Muscle of arm (tissue), 14 donors: Measurements from ENCODE around the gene CTTN. TPM values are rescaled to one million over a fixed set of nuclear protein-coding genes. Genes with fewer than 3 reads are reported as not detected.

Experiments used
- DNase-seq: peaks from one replicate; pipeline ENCODE4 v3.0.0-alpha.2; 2013
- long read RNA-seq, 11 donors: transcript quantifications; one replicate each; lab custom pipeline, GENCODE V29; 2026
- polyA plus RNA-seq, 12 donors: library from polyadenylated mRNA; unstranded; fragments of 120-200 nt; gene quantifications; one replicate each; pipeline ENCODE4 v1.2.1, GENCODE V29; 2013; ENCODE audit not compliant: insufficient read length in 12 of 12

Gene CTTN
- polyA plus RNA-seq, result 1,000 to 10,000 TPM in 1 of 12 donors, 100 to 1,000 TPM in 3, 10 to 100 TPM in 8; 81.8 to 1,218 (median 95.0) TPM
- long read RNA-seq, donor 1, partial matches to known transcripts, result 17 of 25 reads
- long read RNA-seq, donor 1, other reads (novel, unspliced or antisense), result 0 of 25 reads
- long read RNA-seq, donor 2, partial matches to known transcripts, result 6 of 11 reads
- long read RNA-seq, donor 2, other reads (novel, unspliced or antisense), result 0 of 11 reads
- long read RNA-seq, donor 3, partial matches to known transcripts, result 5 of 8 reads
- long read RNA-seq, donor 3, other reads (novel, unspliced or antisense), result 0 of 8 reads
- long read RNA-seq, donor 4, partial matches to known transcripts, result 0 of 3 reads
- long read RNA-seq, donor 4, other reads (novel, unspliced or antisense), result 0 of 3 reads
- long read RNA-seq, donor 5, result 0 reads
- long read RNA-seq, donor 6, partial matches to known transcripts, result 6 of 15 reads
- long read RNA-seq, donor 6, other reads (novel, unspliced or antisense), result 0 of 15 reads
- long read RNA-seq, donor 7, partial matches to known transcripts, result 0 of 6 reads
- long read RNA-seq, donor 7, other reads (novel, unspliced or antisense), result 0 of 6 reads
- long read RNA-seq, donor 8, transcript CTTN-202 (17 exons, 3,272 nt), result major isoform, 5 of 18 reads
- long read RNA-seq, donor 8, partial matches to known transcripts, result 5 of 18 reads
- long read RNA-seq, donor 8, other reads (novel, unspliced or antisense), result 0 of 18 reads
- long read RNA-seq, donor 9, partial matches to known transcripts, result 0 of 2 reads
- long read RNA-seq, donor 9, other reads (novel, unspliced or antisense), result 0 of 2 reads
- long read RNA-seq, donor 10, partial matches to known transcripts, result 5 of 9 reads
- long read RNA-seq, donor 10, other reads (novel, unspliced or antisense), result 0 of 9 reads
- long read RNA-seq, donor 11, partial matches to known transcripts, result 0 of 4 reads
- long read RNA-seq, donor 11, other reads (novel, unspliced or antisense), result 0 of 4 reads

DNA sequence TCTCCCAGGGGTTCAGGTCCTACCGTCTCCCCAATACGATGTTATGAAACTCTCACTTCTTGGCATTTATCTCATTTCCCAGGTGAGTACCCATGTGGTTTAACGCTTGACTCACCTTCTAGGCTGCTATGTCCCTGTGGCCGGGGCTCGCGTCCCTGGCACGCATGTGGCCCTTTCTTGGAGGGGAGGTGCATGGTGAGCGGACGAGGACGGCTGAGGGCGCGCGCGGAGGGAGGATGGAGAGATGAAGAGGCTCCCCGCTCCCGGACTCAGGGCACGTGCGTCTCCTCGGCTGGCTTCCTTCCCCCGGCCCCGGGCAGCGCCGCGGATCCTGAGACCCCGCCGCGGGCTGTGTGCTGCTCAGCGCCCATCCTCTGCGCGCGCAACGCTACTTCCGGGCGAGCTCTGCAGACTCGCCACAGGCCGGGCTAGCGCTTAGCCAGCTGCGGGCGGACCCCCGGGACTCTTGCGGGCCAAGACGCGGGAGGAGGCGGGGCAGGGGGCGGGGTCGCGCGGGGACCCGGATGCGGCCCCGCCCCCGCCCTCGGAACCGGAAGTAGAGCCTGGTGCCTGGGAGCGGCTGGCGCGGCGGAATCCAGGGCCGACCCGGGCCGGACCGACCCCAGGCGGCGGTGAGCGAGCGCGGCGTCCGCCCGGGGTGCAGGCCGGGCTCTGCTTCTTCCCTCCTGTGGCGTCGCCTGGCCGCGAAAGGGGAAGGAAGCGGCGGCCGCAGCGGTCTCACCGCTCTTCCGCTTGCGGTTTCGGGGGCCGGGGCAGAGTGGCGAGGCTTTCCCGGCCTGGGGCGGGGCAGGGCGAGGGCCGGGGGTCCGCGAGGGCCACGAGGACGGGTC, at the start of gene CTTN:
Gene CTTN, plus strand, starts transcription at position 547 of the 851 bp plus-strand sequence. CDS start 8,769 bp downstream, outside the sequence.
- DNase-seq, result peak; percentile 77

DNA sequence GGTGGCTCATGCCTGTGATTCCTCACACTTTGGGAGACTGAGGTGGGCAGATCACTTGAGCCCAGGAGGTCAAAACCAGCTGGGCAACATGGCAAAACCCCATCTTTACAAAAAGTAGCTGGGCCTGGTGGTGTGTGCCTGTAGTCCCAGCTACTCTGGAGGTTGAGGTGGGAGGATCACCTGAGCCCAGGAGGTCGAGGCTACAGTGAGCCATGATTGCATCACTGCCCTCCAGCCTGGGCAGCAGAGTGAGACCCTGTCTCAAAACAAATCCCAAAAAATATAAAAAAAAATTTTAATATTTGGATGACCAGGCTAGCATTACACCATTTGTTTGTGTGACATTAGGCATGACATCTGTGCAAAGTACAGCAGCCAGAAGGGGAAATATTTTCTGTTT, 49.7 kb upstream of the CTTN start:
- DNase-seq, result no peak

DNA sequence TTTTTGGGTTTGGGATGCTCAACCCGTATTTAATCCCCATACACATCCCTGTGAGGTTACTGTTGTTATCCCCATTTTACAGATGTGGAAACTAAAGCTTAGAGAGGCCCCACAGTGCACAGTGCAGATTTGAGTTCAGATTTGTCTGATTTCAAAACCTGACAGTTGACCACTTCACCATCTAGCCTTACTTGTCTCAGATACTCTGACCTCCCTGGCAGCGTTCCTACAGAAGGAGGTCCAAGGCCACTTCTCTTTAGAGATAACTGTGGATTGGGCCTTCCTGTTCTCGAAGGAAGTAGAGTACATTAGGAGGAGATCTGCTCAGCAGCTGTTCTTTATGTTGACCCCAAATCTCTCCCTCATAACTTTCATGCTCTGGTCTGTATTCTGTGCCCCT, 46.7 kb upstream of the CTTN start:
- no peak for DNase-seq

DNA sequence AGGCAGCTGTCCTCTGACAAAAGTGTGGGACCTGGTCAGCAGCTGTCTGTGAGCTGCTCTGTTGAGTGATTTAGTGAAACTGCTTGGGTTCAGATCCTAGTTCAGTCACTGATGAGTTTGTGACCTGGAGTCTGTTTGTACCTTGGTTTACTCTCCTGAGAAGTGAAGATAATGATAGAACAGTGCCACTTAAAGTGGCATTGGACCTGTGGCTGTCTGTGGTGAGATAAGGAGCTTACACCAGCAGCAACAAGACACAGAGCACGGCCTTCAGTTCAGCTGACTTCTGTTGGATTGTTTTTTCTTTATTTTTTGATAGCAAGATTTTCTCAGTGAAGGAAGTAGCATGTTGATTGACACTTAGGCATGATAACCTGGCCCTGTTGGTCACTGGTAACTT, 46.2 kb upstream of the CTTN start:
- DNase-seq, result no peak

DNA sequence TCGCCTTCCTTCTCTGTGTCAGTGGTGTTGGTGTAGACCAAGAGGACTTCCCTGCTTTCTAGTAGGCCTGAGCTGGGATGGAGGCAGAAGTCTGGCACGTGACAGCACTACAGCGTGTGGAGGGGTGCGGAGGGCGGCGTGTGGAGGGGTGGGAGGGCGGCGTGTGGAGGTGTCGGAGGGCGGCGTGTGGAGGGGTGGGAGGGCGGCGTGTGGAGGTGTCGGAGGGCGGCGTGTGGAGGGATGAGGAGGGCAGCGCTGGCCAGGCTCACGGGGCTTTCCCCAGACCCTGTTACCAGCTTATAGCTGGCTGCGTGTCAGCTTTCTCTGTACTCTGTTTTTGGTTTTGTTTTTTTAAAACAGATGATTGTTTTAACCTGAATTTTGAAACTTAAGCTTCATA, 45.7 kb upstream of the CTTN start:
- no peak for DNase-seq

DNA sequence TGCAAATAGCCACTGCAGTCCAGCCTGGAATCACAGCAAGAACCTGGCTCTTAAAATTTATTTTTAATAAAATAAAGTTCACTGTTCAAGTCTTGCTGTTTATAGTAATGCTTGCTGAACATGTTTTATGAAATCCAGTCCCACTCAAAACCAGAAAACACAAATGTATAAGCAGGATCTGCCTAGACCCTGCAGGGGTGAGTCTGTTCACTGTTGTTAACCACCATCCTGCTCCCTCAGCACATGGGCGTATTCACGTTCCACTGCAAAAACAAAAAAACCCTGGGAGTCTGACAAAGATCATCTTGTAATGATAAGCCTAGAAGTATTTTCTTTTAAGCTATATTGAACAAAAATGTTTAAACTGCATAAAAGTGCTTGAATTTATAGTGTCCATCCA, 45.0 kb upstream of the CTTN start:
- DNase-seq, result no peak

DNA sequence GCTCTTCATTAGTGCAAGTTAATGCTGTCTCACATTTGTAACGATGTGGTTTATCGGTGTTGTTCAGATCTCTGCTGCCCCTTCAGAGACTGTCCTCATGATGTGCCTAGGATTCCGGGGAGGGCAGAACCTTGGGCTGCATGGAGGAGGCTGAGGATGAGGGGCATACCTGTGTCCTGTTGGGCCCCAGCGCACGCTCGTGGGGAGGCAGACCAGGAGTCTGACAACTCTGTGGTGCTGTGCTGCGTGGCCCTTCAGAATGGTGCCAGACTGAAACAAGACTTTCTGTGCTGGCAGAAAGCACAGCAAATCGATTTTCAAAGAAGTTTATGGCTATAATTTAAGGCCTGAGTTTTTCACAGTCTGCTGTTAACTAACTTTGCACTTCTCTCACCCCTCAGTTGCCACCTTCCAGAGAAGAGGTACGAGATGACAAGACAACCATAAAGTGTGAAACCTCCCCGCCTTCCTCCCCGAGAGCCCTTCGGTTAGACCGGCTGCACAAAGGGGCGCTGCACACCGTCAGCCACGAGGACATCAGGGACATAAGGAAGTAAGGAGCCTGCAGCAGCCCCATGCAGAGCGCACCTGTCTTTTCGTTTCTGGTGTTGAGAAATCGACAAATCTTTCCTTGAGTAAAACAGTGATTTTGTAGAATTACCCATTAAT, 44.3 kb upstream of the CTTN start:
- no peak for DNase-seq

DNA sequence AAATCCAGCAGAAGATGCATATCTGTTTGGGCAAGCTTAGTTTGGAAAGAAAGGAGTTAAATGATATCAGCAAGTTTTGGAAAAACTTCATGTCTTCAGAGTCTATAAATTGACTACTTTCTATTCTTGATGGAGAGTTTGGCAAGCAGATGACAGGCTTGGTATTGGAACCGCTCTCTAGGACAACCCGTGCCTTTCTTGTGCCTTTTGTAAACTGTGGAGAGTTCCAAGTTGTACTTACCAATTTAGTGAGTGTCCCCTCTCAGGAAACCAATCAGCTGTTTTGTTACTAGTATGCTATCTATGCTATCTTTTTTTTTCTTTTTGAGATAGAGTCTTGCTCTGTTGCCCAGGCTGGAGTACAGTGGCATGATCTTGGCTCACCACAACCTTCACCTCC, 43.7 kb upstream of the CTTN start:
- DNase-seq, result no peak

DNA sequence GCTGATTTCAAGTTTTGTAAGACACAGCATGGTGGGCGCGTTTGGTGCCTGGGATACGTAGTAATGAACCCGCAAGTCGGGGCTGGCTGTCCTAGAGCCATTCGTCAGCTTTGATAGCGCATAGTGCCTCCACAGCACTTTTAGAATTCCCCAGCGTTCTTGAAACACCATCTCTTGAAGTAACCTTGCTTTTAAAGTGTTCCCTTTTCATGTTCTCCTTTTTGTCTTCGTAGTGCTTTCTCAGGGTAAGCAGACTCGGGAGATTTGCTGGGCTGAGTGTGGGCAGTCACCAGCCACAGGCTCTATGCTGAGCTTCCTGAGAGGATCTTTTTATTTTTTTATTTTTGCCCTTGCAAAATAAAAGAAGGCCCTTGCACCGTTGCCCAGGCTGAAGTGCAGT, 39.6 kb upstream of the CTTN start:
- DNase-seq, result no peak

DNA sequence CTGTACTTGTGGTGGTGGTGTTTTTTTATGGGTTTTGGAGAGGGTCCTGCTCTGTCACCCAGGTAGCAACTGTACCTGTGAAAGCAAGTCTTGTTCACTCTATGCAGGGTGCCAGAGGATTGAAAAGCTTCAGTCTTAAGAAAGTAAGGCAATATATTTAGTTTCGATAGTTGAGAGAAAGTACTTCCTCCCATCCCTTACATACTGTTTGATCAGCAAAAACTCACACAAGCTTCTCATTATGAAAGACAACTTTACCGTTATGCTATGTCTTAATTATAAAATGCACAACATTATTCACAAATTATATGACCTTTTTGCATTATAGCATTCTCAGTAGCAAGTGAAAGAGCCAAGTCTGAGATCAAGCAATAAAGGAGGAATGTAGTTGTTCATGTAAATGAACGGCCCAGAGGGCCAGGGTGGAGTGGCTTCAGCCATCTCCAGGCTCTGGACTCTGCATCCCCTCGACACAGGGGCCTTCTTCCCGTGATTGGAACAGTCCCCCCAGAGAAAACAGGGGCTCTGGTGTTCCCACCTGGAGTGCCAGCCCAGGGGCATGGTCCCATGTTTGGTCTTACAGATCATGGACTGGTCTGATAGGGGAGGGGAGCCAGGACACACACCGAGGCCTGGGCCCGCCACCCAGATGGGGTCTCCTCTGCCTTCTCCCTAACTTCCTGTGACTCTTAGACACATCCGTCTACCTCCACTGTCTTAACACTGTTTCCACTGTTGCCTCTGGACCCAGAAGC, 38.7 kb upstream of the CTTN start:
- no peak for DNase-seq

DNA sequence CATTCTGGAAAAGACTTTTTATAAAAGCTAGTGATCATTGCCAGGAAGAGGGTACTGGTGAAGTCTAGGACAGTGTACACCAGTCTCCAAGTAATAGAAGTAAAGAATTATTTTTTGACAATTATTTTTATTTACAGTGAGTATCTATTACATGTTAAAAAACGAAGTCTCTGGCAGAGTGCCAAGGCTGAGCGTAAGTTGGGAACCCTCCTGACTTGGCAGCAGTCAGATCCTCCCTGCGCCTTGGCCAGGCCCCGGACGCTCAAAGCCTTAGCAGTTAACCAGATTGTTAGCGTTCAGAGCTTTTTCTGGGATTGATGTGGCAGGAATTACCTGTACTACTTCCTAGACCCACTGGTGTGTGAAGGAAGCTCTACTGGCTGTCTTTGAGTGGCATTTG, 38.1 kb upstream of the CTTN start:
- DNase-seq, result no peak

DNA sequence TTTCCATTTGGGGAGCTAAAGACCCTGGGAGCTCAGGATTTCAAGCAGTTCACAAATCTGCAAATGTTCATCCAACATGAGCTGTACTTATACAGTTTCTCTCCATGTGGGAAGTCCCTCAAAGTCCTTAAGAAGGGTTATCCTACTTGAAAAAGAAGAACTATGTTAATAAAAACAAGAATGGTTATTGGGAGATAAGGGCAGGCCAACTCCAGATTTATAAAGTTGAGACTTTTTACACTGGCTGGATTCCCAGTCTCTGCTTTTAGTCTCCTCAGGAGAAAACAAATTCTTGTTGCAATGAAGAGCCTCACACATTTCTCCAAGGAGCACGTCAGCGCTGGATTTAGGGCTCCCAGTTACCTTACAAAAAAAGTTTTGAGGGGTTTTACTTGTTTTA, 34.2 kb upstream of the CTTN start:
- DNase-seq, result peak; percentile 27

DNA sequence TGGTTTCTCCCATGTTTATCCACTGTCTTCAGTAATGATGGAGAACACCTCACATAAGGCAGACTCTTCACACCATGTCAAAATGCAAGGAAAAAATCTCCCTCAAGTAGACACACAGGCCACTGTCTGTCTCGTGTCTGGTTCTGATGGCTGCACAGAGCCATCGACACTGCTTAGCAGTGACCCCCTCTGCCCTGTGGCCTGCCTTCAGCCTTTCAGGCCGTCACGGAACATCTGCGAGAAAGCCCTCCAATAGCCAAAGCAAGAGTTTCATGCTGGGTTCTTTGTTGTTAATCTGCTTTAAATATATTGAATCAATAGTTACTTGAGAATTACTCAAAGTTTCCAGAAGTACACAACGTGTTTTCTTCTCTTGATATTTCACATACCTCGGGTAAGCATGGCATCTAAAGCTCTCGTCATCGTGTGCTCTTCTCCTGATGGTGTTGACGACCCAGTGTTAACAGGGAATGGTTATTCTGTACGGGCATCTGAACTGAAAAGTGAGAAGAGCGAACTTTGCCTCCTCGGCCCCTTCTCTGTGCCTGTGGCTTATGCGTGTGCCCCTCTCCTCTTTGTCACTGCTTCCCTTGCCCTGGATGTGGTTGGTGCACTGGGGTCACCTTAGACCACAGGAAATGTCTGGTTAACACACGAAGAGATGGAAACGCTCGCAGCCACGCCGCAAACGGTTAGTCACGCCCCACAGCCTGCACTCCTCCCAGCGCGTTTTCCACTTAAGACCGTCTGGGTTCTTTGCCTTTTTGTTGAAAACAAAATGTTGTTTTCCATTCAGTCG, 33.4 kb upstream of the CTTN start:
- no peak for DNase-seq

DNA sequence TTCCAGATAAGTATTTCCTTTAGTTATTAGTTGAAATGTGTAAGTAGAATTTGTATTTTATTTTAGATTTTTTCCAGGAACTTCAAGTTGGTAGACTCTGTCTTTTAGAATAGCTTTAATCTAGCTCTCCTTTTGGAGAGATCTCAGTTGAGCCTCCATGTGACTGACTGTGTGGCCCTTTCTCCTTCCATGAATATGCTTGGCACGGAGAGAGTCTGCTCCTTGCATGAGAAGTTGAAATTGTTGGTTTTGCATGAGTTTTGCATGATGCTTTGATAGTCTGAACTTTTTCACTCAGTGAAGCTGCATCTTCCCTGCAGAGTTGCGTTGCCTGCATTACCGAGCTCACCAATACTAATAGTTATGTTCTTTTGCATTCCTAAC, 32.8 kb upstream of the CTTN start:
- DNase-seq, result no peak

DNA sequence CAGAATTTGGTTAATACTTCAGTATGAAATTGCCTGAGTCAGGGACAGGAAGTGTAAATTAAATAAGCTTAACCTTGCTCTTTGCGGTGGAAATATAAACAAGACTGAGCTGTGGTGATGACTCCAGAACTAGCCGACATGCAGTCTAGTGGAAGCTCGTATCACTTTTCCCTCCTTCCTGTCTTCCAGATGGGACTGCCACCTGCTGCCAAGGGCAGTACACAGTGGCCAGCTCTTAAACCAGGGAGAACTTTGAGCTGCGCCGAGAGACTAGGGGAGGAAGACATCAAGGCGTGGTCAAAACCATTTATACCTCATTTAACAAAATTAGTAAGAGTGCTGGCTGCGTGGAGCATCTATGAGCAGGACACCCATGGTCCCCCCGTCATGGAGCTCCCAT, 31.3 kb upstream of the CTTN start:
- DNase-seq, result no peak

DNA sequence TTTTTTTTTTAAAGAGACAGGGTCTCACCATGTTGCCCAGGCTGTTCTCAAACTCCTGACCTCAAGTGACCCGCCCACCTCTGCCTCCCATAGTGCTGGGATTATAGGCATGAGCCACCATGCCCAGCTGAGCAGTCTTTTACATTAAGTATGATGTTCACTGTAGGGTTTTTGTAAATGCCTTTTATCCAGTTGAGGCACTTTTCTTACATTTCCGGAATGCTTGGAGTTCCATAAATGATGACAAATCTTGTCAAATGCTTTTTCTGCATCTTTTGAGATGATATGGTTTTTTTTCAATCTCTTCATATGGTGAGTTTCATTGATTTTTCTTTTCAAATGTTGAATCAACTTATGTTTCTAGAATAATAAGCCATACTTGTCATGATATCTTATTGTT, 29.4 kb upstream of the CTTN start:
- no peak for DNase-seq

DNA sequence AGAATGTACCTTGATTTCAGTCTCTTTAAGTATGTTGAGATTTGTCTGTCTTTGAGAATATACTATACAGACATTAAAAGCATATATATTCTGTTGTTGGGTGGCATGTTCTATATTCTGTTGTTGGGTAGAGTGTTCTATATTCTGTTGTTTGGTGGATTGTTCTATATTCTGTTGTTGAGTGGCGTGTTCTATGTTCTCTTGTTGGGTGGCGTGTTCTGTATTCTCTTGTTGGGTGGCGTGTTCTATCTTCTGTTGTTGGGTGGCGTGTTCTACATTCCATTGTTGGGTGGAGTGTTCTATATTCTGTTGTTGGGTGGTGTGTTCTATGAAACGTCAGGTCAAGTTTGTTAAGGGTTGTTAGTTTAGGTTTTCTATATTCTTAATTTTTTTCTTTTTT, 27.1 kb upstream of the CTTN start:
- DNase-seq, result no peak

DNA sequence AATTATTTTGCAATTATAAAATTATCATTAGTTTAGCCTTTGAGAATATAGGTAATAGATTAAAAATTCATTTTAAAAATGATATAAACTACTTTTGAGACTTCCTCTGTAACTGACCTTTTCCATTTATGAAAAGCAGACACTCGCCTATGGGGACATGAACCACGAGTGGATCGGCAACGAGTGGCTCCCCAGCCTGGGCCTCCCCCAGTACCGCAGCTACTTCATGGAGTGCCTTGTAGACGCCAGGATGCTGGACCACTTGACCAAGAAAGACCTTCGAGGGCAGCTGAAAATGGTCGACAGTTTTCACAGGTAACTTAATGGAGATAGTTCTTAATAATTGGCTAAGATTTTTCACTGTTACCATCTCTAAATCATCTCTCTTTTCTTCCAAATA, 26.3 kb upstream of the CTTN start:
- no peak for DNase-seq

DNA sequence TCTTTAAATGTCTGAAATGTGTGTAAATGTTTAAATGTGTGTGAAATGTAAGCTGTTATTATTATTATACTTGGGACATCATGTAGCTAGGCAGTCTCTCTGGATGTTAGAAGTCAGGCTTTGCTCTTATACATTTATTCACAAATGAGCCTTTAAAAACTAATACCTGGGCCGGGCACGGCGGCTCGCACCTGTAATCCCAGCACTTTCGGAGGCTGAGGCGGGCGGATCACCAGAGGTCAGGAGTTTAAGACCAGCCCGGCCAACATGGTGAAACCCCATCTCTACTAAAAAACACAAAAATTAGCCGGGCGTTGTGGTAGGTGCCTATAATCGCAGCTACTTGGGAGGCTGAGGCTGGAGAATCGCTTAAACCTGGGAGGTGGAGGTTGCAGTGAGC, 21.7 kb upstream of the CTTN start:
- no peak for DNase-seq

DNA sequence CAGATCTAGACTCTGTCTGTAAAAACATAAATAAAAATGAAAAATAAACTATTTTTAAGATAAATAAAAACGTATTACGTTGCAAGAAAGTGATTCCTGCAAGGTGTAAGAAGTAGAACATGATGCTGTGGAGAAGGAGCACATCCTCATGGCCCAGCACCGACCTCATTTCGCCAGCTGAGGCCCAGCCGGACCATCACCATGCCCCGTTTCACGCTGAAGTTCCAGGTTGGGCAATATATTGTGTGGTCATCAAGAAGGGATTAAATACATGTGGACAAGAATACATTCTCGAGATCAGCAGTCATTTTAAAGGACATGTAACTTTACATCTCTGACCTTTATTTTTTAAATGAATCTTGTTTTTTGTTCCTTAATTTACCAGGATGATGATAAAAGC, 20.7 kb upstream of the CTTN start:
- DNase-seq, result no peak
